HCT116 (cell line): Measurements from ENCODE around the gene GSTA2. TPM values are rescaled to one million over a fixed set of nuclear protein-coding genes. Genes with fewer than 3 reads are reported as not detected.

ENCODE experiments used
- total RNA-seq: library from RNA; stranded (reverse); gene quantifications from one replicate; pipeline ENCODE4 v1.2.1, GENCODE V29; 2021; ENCODE audit not compliant: unreplicated experiment

GSTA2 gene
- total RNA-seq, 1 experiment from 2014 or later, result not detected

Other genes with a start within 250 kb of the GSTA2 start
- gene TRAM2, start 186.4 kb downstream of the GSTA2 start, total RNA-seq, result 21.3 TPM
- gene TMEM14A, start 92.4 kb downstream of the GSTA2 start, total RNA-seq, result 51.5 TPM
- gene GSTA1, start 40.3 kb upstream of the GSTA2 start, total RNA-seq, result 0.57 TPM
- not detected for gene GSTA5, start 77.3 kb upstream of the GSTA2 start, total RNA-seq
- gene GSTA3, start 146.2 kb upstream of the GSTA2 start, total RNA-seq, result not detected
- 2.2 TPM for gene GSTA4, start 231.8 kb upstream of the GSTA2 start, total RNA-seq